Endodermal cell (in vitro differentiated cells): Measurements from ENCODE around the gene ZNF768. TPM values are rescaled to one million over a fixed set of nuclear protein-coding genes. Genes with fewer than 3 reads are reported as not detected.

Experiments used
- DNase-seq: peaks from one replicate; pipeline ENCODE4 v3.0.0-alpha.2; 2017
- H3K27ac ChIP-seq: 2 replicates; pipeline ENCODE4 v1.5.1; 2013; ENCODE audit warnings: mild to moderate bottlenecking, low read depth, low read length, moderate library complexity
- H3K27me3 ChIP-seq: 2 replicates; pipeline ENCODE4 v1.6.1; 2013; ENCODE audit warnings: mild to moderate bottlenecking, low read length, moderate library complexity; ENCODE audit not compliant: insufficient read depth, control insufficient read depth, poor library complexity, severe bottlenecking
- H3K36me3 ChIP-seq: 2 replicates; pipeline ENCODE4 v1.7.0; 2013; ENCODE audit warnings: mild to moderate bottlenecking, low read length, moderate library complexity; ENCODE audit not compliant: control insufficient read depth, insufficient read depth
- H3K4me1 ChIP-seq: one replicate; pipeline ENCODE4 v1.7.0; 2013; ENCODE audit warnings: low read length; ENCODE audit not compliant: control insufficient read depth, insufficient read depth
- H3K4me3 ChIP-seq: 2 replicates; pipeline ENCODE4 v1.5.1; 2013; ENCODE audit warnings: mild to moderate bottlenecking, low read length, moderate library complexity
- H3K9ac ChIP-seq: 2 replicates; pipeline ENCODE4 v1.6.1; 2013; ENCODE audit warnings: mild to moderate bottlenecking, low read length, moderate library complexity; ENCODE audit not compliant: poor library complexity, severe bottlenecking; ENCODE audit errors: extremely low read depth
- H3K9me3 ChIP-seq: 2 replicates; pipeline ENCODE4 v1.6.1; 2013; ENCODE audit warnings: mild to moderate bottlenecking, low read length, moderate library complexity; ENCODE audit not compliant: control insufficient read depth
- H3K27ac Mint-ChIP-seq: 2 replicates; pipeline ENCODE4 v1.8.0; 2020; ENCODE audit warnings: mixed read lengths
- H3K27me3 Mint-ChIP-seq: 2 replicates; pipeline ENCODE4 v1.8.0; 2021; ENCODE audit warnings: mild to moderate bottlenecking, mixed read lengths; ENCODE audit not compliant: insufficient read depth
- H3K36me3 Mint-ChIP-seq: 2 replicates; pipeline ENCODE4 v1.8.0; 2020; ENCODE audit warnings: low read depth, mixed read lengths
- H3K4me1 Mint-ChIP-seq: 2 replicates; pipeline ENCODE4 v1.8.0; 2020; ENCODE audit warnings: mixed read lengths
- H3K4me3 Mint-ChIP-seq: 2 replicates; pipeline ENCODE4 v1.8.0; 2020; ENCODE audit warnings: mild to moderate bottlenecking, moderate library complexity, mixed read lengths
- H3K9me3 Mint-ChIP-seq: 2 replicates; pipeline ENCODE4 v1.8.0; 2020; ENCODE audit warnings: mild to moderate bottlenecking, mixed read lengths
- WGBS, 2 experiments: methylation state at CpG; one replicate each; pipeline versions ENCODE4 v1.1.5 to v1.1.7; 2013; ENCODE audit warnings: missing lambda C conversion rate in 2 of 2, mixed read lengths in 1 of 2; ENCODE audit not compliant: insufficient coverage in 1 of 2, insufficient read length in 1 of 2; 5-methylcytosine and 5-hydroxymethylcytosine counted together
- total RNA-seq, 2 donors: library from RNA; stranded (reverse); fragmentation: NEBNext Ultra II Directional in 1 of 2; extraction: Animal tissue kit (Norgen Biotek cat#: 25700) in 1 of 2; gene quantifications; 2 replicates in 1 of 2; 3 replicates in 1 of 2; pipeline ENCODE4 v1.2.1, GENCODE V29; 2021
- TF ChIP-seq, protein P1 (sequence below): fragments of 200-600 bp; sonication (generic); conservative IDR thresholded peaks from 2 replicates; pipeline ENCODE4 v1.5.0; 2021; ENCODE audit warnings: antibody characterized with exemption, mild to moderate bottlenecking

Gene ZNF768
- total RNA-seq, 2 donors from 2014 or later: 47.0 to 59.2 TPM

- Histone ChIP-seq H3K9me3 (no peaks in the 10 kb centered on the region), H3K9ac (no peak overlapping the region), H3K36me3 (peaks cover 33% of the 10 kb centered on the region), H3K4me3 (no peak overlapping the region), H3K27me3 (no peaks in the 10 kb centered on the region), H3K4me1 (peaks cover 10% of the 10 kb centered on the region), H3K27ac (no peak overlapping the region)
- WGBS, 2 experiments: 97 to 98% methylated on average over 35 to 69 of the region's 69 CpGs
- H3K9me3 Mint-ChIP-seq: no peaks in the 10 kb centered on the region
- peak overlapping the region; percentile 72 for H3K27ac Mint-ChIP-seq
- no peak for DNase-seq
- H3K4me3 Mint-ChIP-seq: peak overlapping the region; percentile 74
- H3K4me1 Mint-ChIP-seq: peaks cover 18% of the 10 kb centered on the region
- H3K36me3 Mint-ChIP-seq: peaks cover 35% of the 10 kb centered on the region
- H3K27me3 Mint-ChIP-seq: no peaks in the 10 kb centered on the region
- TF ChIP-seq, protein P1, sequence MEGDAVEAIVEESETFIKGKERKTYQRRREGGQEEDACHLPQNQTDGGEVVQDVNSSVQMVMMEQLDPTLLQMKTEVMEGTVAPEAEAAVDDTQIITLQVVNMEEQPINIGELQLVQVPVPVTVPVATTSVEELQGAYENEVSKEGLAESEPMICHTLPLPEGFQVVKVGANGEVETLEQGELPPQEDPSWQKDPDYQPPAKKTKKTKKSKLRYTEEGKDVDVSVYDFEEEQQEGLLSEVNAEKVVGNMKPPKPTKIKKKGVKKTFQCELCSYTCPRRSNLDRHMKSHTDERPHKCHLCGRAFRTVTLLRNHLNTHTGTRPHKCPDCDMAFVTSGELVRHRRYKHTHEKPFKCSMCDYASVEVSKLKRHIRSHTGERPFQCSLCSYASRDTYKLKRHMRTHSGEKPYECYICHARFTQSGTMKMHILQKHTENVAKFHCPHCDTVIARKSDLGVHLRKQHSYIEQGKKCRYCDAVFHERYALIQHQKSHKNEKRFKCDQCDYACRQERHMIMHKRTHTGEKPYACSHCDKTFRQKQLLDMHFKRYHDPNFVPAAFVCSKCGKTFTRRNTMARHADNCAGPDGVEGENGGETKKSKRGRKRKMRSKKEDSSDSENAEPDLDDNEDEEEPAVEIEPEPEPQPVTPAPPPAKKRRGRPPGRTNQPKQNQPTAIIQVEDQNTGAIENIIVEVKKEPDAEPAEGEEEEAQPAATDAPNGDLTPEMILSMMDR: no peak
Measured at GRCh38 chr16:30555315-30556124, 29.2 kb upstream of the ZNF768 start.

DNA sequence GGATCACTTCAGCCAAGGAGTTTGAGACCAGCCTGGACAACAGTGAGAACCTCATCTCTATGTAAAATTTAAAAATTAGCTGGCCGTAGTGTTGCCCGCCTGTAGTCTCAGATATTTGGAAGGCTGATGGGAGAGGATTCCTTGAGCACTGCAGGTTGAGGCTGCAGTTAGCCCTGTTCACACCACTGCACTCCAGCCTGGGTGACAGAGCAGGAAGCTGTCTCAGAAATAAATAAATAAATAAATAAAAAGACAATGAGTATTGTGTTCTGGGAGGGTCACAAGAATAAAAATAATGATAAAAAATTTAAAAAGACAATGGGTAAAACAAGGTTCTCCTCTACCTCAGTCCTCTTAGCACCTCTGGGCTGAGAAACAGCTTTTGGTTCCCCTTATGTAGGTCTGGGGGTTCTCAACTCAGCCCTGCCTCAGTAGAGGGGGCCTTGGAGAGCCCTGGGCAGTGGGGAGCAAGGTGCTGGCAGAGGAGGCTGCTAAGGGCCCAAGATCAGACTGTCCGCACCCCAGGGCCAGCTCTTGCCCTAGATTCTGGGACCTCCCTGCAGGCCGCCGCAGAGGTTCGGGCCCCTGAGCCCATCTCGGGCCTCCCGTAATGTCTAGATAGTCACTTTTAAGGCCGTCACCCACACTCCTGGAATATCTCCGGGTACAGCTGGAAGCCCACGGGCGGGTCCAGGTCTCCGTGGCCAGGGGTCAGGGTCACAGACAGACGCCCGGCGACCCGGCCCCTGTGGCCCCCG is 28.4 kb upstream of the ZNF768 start:
- H3K27me3 Mint-ChIP-seq: no peaks in the 10 kb centered on the region
- TF ChIP-seq, protein P1: no peak
- H3K27ac Mint-ChIP-seq: peak overlapping the region; percentile 50
- H3K36me3 Mint-ChIP-seq: peaks cover 35% of the 10 kb centered on the region
- DNase-seq: no peak
- H3K36me3 ChIP-seq: peaks cover 33% of the 10 kb centered on the region
- no peaks in the 10 kb centered on the region for H3K27me3 ChIP-seq
- no peaks in the 10 kb centered on the region for H3K9me3 Mint-ChIP-seq
- no peaks in the 10 kb centered on the region for H3K9me3 ChIP-seq
- H3K27ac ChIP-seq: no peak overlapping the region
- 92 to 97% methylated on average over 14 to 18 of the region's 18 CpGs for WGBS, 2 experiments
- H3K4me3 Mint-ChIP-seq: no peak overlapping the region
- H3K4me3 ChIP-seq: no peak overlapping the region
- H3K9ac ChIP-seq: no peak overlapping the region
- H3K4me1 Mint-ChIP-seq: peaks cover 18% of the 10 kb centered on the region
- peaks cover 10% of the 10 kb centered on the region for H3K4me1 ChIP-seq

GRCh38 chr16:30553393-30553899 is 27.1 kb upstream of the ZNF768 start:
- Mint-ChIP-seq H3K4me3 (no peak overlapping the region), H3K9me3 (peaks cover 4% of the 10 kb centered on the region), H3K27ac (peak overlapping the region; percentile 18), H3K27me3 (no peaks in the 10 kb centered on the region), H3K4me1 (peaks cover 28% of the 10 kb centered on the region), H3K36me3 (peaks cover 35% of the 10 kb centered on the region)
- no peak for DNase-seq
- Histone ChIP-seq H3K9ac (no peak overlapping the region), H3K27ac (no peak overlapping the region), H3K36me3 (peaks cover 33% of the 10 kb centered on the region), H3K4me1 (peaks cover 10% of the 10 kb centered on the region), H3K9me3 (no peaks in the 10 kb centered on the region), H3K27me3 (no peaks in the 10 kb centered on the region), H3K4me3 (no peak overlapping the region)
- 98 to 100% methylated on average over 1 to 2 of the region's 2 CpGs for WGBS, 2 experiments
- TF ChIP-seq, protein P1: no peak
